AG04450 (cell line): ENCODE measurements around the gene SOX9. TPM values are rescaled to one million over a fixed set of nuclear protein-coding genes. Genes with fewer than 3 reads are reported as not detected.

Experiments used
- CTCF ChIA-PET: fragments of 300-600, 350-600 bp; formaldehyde crosslinking; extraction: SDS; loops from one replicate; lab custom pipeline; 2022; ENCODE audit warnings: antibody characterized with exemption, inconsistent platforms; lab: Charles Lee
- POLR2A ChIA-PET: fragments of 350-600 bp; formaldehyde crosslinking; extraction: SDS; loops from one replicate; lab custom pipeline; 2021; ENCODE audit warnings: antibody characterized with exemption, inconsistent platforms; lab: Yijun Ruan, JAX
- DNase-seq: peaks from one replicate; pipeline ENCODE4 v3.0.0-alpha.2; 2011; ENCODE audit warnings: low read depth, low spot score
- H3K27ac ChIP-seq: one replicate; pipeline ENCODE4 v1.5.1; 2012; ENCODE audit warnings: low read depth, low read length, control low read depth
- H3K27me3 ChIP-seq: one replicate; pipeline ENCODE4 v1.6.0; 2012; ENCODE audit warnings: low read length; ENCODE audit not compliant: control insufficient read depth, insufficient read depth
- H3K4me3 ChIP-seq: 2 replicates; pipeline ENCODE4 v1.5.1; 2011; ENCODE audit warnings: mild to moderate bottlenecking, low read depth, low read length, control low read depth
- H3K9me3 ChIP-seq: 2 replicates; pipeline ENCODE4 v1.5.1; 2012; ENCODE audit warnings: low read length; ENCODE audit not compliant: control insufficient read depth, insufficient read depth
- polyA plus RNA-seq: library from polyadenylated mRNA; depleted of rRNA; stranded (reverse); fragments of >200 nt; gene quantifications from 2 replicates; pipeline ENCODE4 v1.2.3, GENCODE V29; 2011
- TF ChIP-seq, protein P1 (sequence below): IDR thresholded peaks from 2 replicates; pipeline ENCODE4 v1.5.1; 2011; ENCODE audit warnings: low read depth, low read length, control low read depth, inconsistent platforms

Gene SOX9
- polyA plus RNA-seq, 1 experiment, result 5.5 TPM

DNA sequence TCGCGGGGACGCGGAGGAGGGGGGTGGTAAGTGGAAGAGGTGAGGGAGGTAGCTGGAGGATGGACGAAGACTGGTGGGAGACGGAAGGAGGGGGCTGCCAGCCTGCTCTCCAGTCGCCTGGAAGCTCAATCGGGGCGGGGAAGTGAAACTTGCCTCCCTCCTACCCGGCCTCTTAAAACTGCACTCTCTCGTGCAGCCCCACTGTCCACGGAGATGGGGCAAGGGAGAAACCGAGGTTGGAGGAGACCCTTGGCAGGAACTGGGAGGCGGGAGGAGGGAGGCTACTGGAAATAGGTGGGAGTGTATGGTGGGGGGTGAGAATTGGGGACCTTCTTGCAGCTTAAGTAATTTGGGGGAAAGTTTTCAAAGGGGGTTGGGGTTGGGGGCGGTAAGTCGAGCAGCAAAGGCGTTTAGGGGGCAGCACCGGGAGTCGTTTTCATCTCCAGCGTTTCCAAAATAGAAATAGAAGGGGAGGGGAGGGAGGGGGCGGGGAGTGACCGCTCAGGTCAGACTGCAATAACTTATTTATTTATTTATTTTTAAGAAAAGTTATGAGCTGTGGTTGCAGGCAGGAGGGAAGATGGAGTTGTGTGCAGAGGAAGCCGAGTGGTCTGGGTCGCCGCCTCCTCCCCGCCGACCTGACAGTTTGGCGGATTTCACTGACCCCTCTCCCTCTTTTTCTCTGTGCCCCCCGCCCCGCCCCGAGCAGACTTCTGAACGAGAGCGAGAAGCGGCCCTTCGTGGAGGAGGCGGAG, 1.4 kb downstream of the SOX9 start:
- no peak for DNase-seq
- Histone ChIP-seq H3K27ac (peak overlapping the region; percentile 21), H3K9me3 (no peaks in the 10 kb centered on the region; the same call in 1 of the 2 replicates), H3K27me3 (peaks cover 13% of the 10 kb centered on the region), H3K4me3 (peak overlapping the region; percentile 94)
- CTCF ChIA-PET, result interaction anchor here (0.6 to 3.9 kb wide), 12 partner anchors 10 to 1356 kb away, joined by 3 to 42 read pairs (median 4); no protein-coding TSS in a partner anchor
- TF ChIP-seq, protein P1, sequence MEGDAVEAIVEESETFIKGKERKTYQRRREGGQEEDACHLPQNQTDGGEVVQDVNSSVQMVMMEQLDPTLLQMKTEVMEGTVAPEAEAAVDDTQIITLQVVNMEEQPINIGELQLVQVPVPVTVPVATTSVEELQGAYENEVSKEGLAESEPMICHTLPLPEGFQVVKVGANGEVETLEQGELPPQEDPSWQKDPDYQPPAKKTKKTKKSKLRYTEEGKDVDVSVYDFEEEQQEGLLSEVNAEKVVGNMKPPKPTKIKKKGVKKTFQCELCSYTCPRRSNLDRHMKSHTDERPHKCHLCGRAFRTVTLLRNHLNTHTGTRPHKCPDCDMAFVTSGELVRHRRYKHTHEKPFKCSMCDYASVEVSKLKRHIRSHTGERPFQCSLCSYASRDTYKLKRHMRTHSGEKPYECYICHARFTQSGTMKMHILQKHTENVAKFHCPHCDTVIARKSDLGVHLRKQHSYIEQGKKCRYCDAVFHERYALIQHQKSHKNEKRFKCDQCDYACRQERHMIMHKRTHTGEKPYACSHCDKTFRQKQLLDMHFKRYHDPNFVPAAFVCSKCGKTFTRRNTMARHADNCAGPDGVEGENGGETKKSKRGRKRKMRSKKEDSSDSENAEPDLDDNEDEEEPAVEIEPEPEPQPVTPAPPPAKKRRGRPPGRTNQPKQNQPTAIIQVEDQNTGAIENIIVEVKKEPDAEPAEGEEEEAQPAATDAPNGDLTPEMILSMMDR, result no peak
- POLR2A ChIA-PET, result interaction anchor here (0.6 to 2.4 kb wide), 5 partner anchors 71 to 417 kb away, joined by 4 to 22 read pairs (median 13); no protein-coding TSS in a partner anchor

DNA sequence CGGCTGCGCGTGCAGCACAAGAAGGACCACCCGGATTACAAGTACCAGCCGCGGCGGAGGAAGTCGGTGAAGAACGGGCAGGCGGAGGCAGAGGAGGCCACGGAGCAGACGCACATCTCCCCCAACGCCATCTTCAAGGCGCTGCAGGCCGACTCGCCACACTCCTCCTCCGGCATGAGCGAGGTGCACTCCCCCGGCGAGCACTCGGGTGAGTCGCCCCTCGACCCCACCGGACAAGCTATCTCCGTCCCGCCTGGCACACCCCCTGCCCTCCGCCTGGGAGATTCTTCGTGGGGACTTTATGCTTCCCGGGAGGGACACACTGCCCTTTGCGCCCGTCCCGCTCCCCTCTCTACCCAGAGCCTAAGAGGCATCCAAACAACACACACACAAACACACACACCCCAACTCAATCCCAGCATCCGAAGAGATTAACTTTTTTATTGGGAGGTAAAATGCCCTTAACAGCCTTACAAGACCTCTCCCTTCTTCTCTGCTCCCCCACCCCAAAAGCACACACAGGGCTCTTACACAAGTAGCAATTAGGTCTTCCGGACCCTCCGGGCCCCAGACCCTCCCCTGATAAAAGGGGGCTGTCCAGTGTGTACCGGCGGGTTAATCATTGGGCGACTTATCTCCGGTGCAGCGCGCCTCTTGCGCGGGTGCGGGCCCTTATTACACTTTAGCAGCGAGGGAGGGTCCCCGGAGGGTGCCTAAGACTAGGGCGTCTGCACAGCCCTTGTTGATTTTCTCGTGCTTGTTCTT, 2.1 kb downstream of the SOX9 start:
- Histone ChIP-seq H3K27ac (no peak overlapping the region), H3K4me3 (peak overlapping the region; percentile 94), H3K27me3 (peaks cover 5% of the 10 kb centered on the region), H3K9me3 (no peaks in the 10 kb centered on the region; the same call in 1 of the 2 replicates)
- TF ChIP-seq, protein P1, result no peak
- CTCF ChIA-PET, result interaction anchor here (0.6 to 3.9 kb wide), 4 partner anchors 212 to 1357 kb away, joined by 4 to 42 read pairs (median 4); no protein-coding TSS in a partner anchor
- DNase-seq, result no peak
- POLR2A ChIA-PET, result interaction anchor here (2.4 kb wide), 1 partner anchor 70 kb away, joined by 22 read pairs; no protein-coding TSS in a partner anchor

DNA sequence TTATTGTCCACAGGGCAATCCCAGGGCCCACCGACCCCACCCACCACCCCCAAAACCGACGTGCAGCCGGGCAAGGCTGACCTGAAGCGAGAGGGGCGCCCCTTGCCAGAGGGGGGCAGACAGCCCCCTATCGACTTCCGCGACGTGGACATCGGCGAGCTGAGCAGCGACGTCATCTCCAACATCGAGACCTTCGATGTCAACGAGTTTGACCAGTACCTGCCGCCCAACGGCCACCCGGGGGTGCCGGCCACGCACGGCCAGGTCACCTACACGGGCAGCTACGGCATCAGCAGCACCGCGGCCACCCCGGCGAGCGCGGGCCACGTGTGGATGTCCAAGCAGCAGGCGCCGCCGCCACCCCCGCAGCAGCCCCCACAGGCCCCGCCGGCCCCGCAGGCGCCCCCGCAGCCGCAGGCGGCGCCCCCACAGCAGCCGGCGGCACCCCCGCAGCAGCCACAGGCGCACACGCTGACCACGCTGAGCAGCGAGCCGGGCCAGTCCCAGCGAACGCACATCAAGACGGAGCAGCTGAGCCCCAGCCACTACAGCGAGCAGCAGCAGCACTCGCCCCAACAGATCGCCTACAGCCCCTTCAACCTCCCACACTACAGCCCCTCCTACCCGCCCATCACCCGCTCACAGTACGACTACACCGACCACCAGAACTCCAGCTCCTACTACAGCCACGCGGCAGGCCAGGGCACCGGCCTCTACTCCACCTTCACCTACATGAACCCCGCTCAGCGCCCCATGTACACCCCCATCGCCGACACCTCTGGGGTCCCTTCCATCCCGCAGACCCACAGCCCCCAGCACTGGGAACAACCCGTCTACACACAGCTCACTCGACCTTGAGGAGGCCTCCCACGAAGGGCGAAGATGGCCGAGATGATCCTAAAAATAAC, 3.0 kb downstream of the SOX9 start:
- Histone ChIP-seq H3K27ac (no peak overlapping the region), H3K27me3 (no peaks in the 10 kb centered on the region), H3K4me3 (peak overlapping the region; percentile 94), H3K9me3 (no peaks in the 10 kb centered on the region; the same call in 1 of the 2 replicates)
- ChIA-PET CTCF (interaction anchor here (1.6 to 2.1 kb wide), 3 partner anchors 415 to 1357 kb away, joined by 4 to 13 read pairs (median 5); no protein-coding TSS in a partner anchor), POLR2A (no interaction called here)
- TF ChIP-seq, protein P1, result no peak
- DNase-seq, result no peak

DNA sequence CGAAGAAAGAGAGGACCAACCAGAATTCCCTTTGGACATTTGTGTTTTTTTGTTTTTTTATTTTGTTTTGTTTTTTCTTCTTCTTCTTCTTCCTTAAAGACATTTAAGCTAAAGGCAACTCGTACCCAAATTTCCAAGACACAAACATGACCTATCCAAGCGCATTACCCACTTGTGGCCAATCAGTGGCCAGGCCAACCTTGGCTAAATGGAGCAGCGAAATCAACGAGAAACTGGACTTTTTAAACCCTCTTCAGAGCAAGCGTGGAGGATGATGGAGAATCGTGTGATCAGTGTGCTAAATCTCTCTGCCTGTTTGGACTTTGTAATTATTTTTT, 3.6 kb downstream of the SOX9 start:
- TF ChIP-seq, protein P1, result no peak
- CTCF ChIA-PET, result interaction anchor here (1.1 to 2.1 kb wide), 4 partner anchors 414 to 1357 kb away, joined by 3 to 13 read pairs (median 4); no protein-coding TSS in a partner anchor
- Histone ChIP-seq H3K9me3 (no peaks in the 10 kb centered on the region; the same call in 1 of the 2 replicates), H3K4me3 (peak overlapping the region; percentile 11; the same call in 1 of the 2 replicates), H3K27me3 (no peaks in the 10 kb centered on the region), H3K27ac (no peak overlapping the region)
- DNase-seq, result no peak
- POLR2A ChIA-PET, result interaction anchor here (0.7 kb wide), 1 partner anchor 427 kb away, joined by 3 read pairs; no protein-coding TSS in a partner anchor
